CD4-positive, alpha-beta T cell (primary cell): Measurements from ENCODE around the gene CYP27B1. TPM values are rescaled to one million over a fixed set of nuclear protein-coding genes. Genes with fewer than 3 reads are reported as not detected.

Experiments
- ATAC-seq: fragments of 200-7000 bp; cut with Tn5 transposase; one replicate; pipeline ENCODE4 v1.10.0; 2022; ENCODE audit warnings: mild to moderate bottlenecking; ENCODE audit not compliant: poor library complexity
- CTCF ChIA-PET: fragments of 350-600 bp; sonication (Branson Sonifier 250); formaldehyde crosslinking; loops from one replicate; lab custom pipeline; 2021; ENCODE audit warnings: antibody characterized with exemption, inconsistent platforms; lab: Charles Lee
- POLR2A ChIA-PET: fragments of 350-600 bp; sonication (Branson Sonifier 250); formaldehyde crosslinking; loops from one replicate; lab custom pipeline; 2021; ENCODE audit warnings: antibody characterized with exemption, inconsistent platforms; lab: Charles Lee
- DNase-seq, 14 experiments: peaks; one replicate each; pipeline ENCODE4 v3.0.0-alpha.2; 2013 to 2020; ENCODE audit warnings: mixed read lengths in 2 of 14
- H3K27ac ChIP-seq, 2 donors: one replicate each; pipeline versions ENCODE4 v1.5.1 to v1.7.0; 2013; ENCODE audit warnings: low read length in 2 of 2, low read depth in 1 of 2, mild to moderate bottlenecking in 1 of 2
- H3K27me3 ChIP-seq, 2 experiments: 1 replicate in 1 of 2; 2 replicates in 1 of 2; pipeline versions ENCODE4 v1.6.1 to v1.7.0; 2013; ENCODE audit warnings: low read length in 2 of 2, control low read depth in 1 of 2, mild to moderate bottlenecking in 1 of 2, moderate library complexity in 1 of 2; ENCODE audit not compliant: insufficient read depth in 2 of 2, control insufficient read depth in 1 of 2
- H3K36me3 ChIP-seq: one replicate; pipeline ENCODE4 v1.6.1; 2013; ENCODE audit warnings: low read length, control low read depth; ENCODE audit not compliant: insufficient read depth
- H3K4me1 ChIP-seq: one replicate; pipeline ENCODE4 v1.6.1; 2013; ENCODE audit warnings: low read length, control low read depth; ENCODE audit not compliant: insufficient read depth
- H3K4me3 ChIP-seq: one replicate; pipeline ENCODE4 v1.5.1; 2013; ENCODE audit warnings: mild to moderate bottlenecking, low read length, moderate library complexity
- H3K9me3 ChIP-seq, 2 experiments: 1 replicate in 1 of 2; 2 replicates in 1 of 2; pipeline versions ENCODE4 v1.6.1 to v1.7.0; 2013; ENCODE audit warnings: low read length in 2 of 2, mild to moderate bottlenecking in 2 of 2, control low read depth in 1 of 2, moderate library complexity in 1 of 2; ENCODE audit not compliant: control insufficient read depth in 1 of 2, insufficient read depth in 1 of 2
- H3K27ac Mint-ChIP-seq: one replicate; pipeline ENCODE4 v1.8.0; 2020; ENCODE audit warnings: mixed read lengths
- H3K27me3 Mint-ChIP-seq: one replicate; pipeline ENCODE4 v1.8.0; 2021; ENCODE audit warnings: mixed read lengths
- H3K36me3 Mint-ChIP-seq: one replicate; pipeline ENCODE4 v1.8.0; 2021; ENCODE audit warnings: low read depth, mixed read lengths
- H3K4me1 Mint-ChIP-seq: one replicate; pipeline ENCODE4 v1.8.0; 2021; ENCODE audit warnings: low read depth, mixed read lengths
- H3K4me3 Mint-ChIP-seq: one replicate; pipeline ENCODE4 v1.8.0; 2020; ENCODE audit warnings: mild to moderate bottlenecking, mixed read lengths
- H3K9me3 Mint-ChIP-seq: one replicate; pipeline ENCODE4 v1.8.0; 2020; ENCODE audit warnings: mixed read lengths
- CTCF ChIP-seq: fragments of 200-600 bp; IDR thresholded peaks from one replicate; pipeline ENCODE4 v1.8.0; 2022; ENCODE audit warnings: antibody characterized with exemption, mild to moderate bottlenecking
- intact Hi-C, 2 experiments: fragments of 100-400 bp; cut with DNase I in 1 of 2; cut with micrococcal nuclease in 1 of 2; formaldehyde crosslinking; loops; one replicate each; pipeline versions ENCODE4 v1.15.1 to v1.9.0; 2023 to 2025; cut with DNase I, micrococcal nuclease
- total RNA-seq, 174 experiments: library from RNA in 2 of 174; stranded (reverse) in 2 of 174; gene quantifications; one replicate each; pipeline ENCODE4 v1.2.3 and lab custom pipeline; 2021 to 2026

Gene CYP27B1
- total RNA-seq, 2 experiments from 2014 or later, result 1.0 to 1.4 TPM

GRCh38 chr12:57718641-57719528 lies 48.0 kb downstream of the CYP27B1 start:
- no peak for DNase-seq
- TF ChIP-seq CTCF, result no peak
- H3K4me1 ChIP-seq, result no peaks in the 10 kb centered on the region
- Mint-ChIP-seq H3K27me3 (no peaks in the 10 kb centered on the region), H3K4me1 (peaks cover 18% of the 10 kb centered on the region), H3K36me3 (peaks cover 65% of the 10 kb centered on the region), H3K27ac (peak overlapping the region; percentile 61), H3K4me3 (no peak overlapping the region), H3K9me3 (no peaks in the 10 kb centered on the region)
- H3K27me3 ChIP-seq, result no peaks in the 10 kb centered on the region
- ChIA-PET POLR2A (interaction anchor here (1.1 to 1.6 kb wide), 3 partner anchors 22 to 26 kb away, joined by 3 to 4 read pairs (median 3); no protein-coding TSS in a partner anchor), CTCF (no interaction called here)
- no peak overlapping the region for H3K27ac ChIP-seq
- no peaks in the 10 kb centered on the region for H3K9me3 ChIP-seq
- intact Hi-C loops, result loop anchor here in 1 of 2 experiments (2.0 kb wide), 1 partner anchor 20 kb away; the partner anchor contains the start of gene AGAP2
- H3K4me3 ChIP-seq, result no peak overlapping the region
- no peak for ATAC-seq
- H3K36me3 ChIP-seq, result peaks cover 63% of the 10 kb centered on the region

- Mint-ChIP-seq H3K27me3 (no peaks in the 10 kb centered on the region), H3K36me3 (peaks cover 69% of the 10 kb centered on the region), H3K4me3 (no peak overlapping the region), H3K9me3 (no peaks in the 10 kb centered on the region), H3K4me1 (peaks cover 10% of the 10 kb centered on the region), H3K27ac (no peak overlapping the region)
- Histone ChIP-seq H3K4me1 (no peaks in the 10 kb centered on the region), H3K27ac (no peak overlapping the region), H3K9me3 (no peaks in the 10 kb centered on the region), H3K36me3 (peaks cover 70% of the 10 kb centered on the region), H3K4me3 (no peak overlapping the region), H3K27me3 (no peaks in the 10 kb centered on the region)
- no peak for TF ChIP-seq CTCF
- DNase-seq, result no peak
- ChIA-PET CTCF (no interaction called here), POLR2A (interaction anchor here (1.0 to 1.6 kb wide), 2 partner anchors 23 to 24 kb away, joined by 3 to 4 read pairs; no protein-coding TSS in a partner anchor)
- no peak for ATAC-seq
- intact Hi-C loops, result loop anchor here in 1 of 2 experiments (2.0 kb wide), 1 partner anchor 21 kb away; the partner anchor contains the start of gene AGAP2
Measured at GRCh38 chr12:57717846-57718640, 48.8 kb downstream of the CYP27B1 start.

- Mint-ChIP-seq H3K4me1 (peaks cover 6% of the 10 kb centered on the region), H3K36me3 (peaks cover 77% of the 10 kb centered on the region), H3K4me3 (no peak overlapping the region), H3K9me3 (no peaks in the 10 kb centered on the region), H3K27ac (no peak overlapping the region), H3K27me3 (no peaks in the 10 kb centered on the region)
- intact Hi-C loops, result no loop called here
- no peaks in the 10 kb centered on the region for H3K9me3 ChIP-seq
- H3K27ac ChIP-seq, result no peak overlapping the region
- no peak for DNase-seq
- ChIA-PET POLR2A (interaction anchor here (1.0 kb wide), 1 partner anchor 25 kb away, joined by 3 read pairs; no protein-coding TSS in a partner anchor), CTCF (no interaction called here)
- TF ChIP-seq CTCF, result no peak
- ATAC-seq, result no peak
- no peaks in the 10 kb centered on the region for H3K4me1 ChIP-seq
- no peak overlapping the region for H3K4me3 ChIP-seq
- peaks cover 70% of the 10 kb centered on the region for H3K36me3 ChIP-seq
- no peaks in the 10 kb centered on the region for H3K27me3 ChIP-seq
Measured at GRCh38 chr12:57717131-57717530, 49.7 kb downstream of the CYP27B1 start.
